Measurements from ENCODE around the gene ADORA1.

DNA sequence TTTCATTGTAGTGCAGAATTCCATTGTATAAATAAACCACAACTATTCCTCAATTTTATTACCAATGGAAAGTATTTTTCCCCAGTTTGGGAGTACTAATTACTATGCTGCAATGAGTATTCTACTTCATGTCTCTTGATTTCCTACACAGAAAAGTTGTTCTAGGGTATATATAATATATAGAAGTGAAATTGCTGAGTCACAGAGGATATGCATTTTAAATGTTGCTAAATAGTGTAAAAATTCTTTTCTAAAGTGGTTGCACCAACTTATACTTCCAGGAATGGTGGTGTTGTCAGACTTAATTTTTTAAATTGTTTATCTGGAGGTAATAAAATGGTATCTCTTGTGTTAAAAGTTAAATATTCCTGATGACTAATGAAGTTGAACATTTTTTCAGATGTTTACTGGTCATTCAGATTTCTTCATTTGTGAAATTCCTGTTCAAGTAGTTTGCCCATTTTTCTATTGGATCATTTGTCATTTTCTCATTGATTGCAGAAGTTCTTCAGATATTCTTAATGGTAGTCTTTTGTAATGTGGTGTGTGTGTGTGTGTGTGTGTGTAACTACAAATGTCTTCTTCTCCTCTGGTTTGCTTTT, 22.6 kb upstream of the ADORA1 start:
- TF ChIP-seq, protein P1, sequence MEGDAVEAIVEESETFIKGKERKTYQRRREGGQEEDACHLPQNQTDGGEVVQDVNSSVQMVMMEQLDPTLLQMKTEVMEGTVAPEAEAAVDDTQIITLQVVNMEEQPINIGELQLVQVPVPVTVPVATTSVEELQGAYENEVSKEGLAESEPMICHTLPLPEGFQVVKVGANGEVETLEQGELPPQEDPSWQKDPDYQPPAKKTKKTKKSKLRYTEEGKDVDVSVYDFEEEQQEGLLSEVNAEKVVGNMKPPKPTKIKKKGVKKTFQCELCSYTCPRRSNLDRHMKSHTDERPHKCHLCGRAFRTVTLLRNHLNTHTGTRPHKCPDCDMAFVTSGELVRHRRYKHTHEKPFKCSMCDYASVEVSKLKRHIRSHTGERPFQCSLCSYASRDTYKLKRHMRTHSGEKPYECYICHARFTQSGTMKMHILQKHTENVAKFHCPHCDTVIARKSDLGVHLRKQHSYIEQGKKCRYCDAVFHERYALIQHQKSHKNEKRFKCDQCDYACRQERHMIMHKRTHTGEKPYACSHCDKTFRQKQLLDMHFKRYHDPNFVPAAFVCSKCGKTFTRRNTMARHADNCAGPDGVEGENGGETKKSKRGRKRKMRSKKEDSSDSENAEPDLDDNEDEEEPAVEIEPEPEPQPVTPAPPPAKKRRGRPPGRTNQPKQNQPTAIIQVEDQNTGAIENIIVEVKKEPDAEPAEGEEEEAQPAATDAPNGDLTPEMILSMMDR (conservative IDR thresholded peaks at IDR 0.05; ENCODE audit: low read depth, low read length) = no peak
- TF ChIP-seq EZH2 (IDR thresholded peaks at IDR 0.05; ENCODE audit: borderline replicate concordance, low read depth, low read length, poor library complexity, severe bottlenecking) = no peak
